ENCODE measurements around the gene OR2T11.
"Not testable (repeated sequence)": the region's sequence is repeated elsewhere in the genome, so short reads cannot be mapped to it uniquely, and the experiment has no call there.

The OR2T11 gene

GRCh38 chr1:248618119-248618518, 16.8 kb downstream of the OR2T11 start:
- DNase-seq: no peak

DNA sequence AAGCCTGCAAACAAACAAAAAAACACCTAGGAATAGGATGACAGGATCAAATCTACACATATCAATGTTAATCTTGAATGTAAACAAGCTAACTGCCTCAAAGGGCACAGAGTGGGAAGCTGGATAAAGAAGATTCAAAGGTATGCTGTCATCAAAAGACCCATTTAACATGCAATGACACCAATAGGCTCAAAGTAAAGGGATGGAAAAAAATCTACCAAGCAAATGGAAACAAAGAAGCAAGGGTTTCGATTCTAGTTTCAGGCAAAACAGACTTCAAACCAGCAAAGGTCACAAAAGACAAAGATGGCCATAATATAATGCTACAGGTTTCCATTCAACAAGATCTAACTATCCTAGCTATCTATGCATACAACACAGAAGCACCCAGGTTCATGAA, 21.1 kb downstream of the OR2T11 start:
- DNase-seq: no peak

GRCh38 chr1:248611883-248612414, 22.9 kb downstream of the OR2T11 start:
- peak; percentile 10 for DNase-seq

- DNase-seq: no peak
These were observed 24.6 kb downstream of the OR2T11 start for GRCh38 chr1:248610301-248610700.

- DNase-seq: no peak
These were observed 35.5 kb downstream of the OR2T11 start for GRCh38 chr1:248599396-248599795.

DNA sequence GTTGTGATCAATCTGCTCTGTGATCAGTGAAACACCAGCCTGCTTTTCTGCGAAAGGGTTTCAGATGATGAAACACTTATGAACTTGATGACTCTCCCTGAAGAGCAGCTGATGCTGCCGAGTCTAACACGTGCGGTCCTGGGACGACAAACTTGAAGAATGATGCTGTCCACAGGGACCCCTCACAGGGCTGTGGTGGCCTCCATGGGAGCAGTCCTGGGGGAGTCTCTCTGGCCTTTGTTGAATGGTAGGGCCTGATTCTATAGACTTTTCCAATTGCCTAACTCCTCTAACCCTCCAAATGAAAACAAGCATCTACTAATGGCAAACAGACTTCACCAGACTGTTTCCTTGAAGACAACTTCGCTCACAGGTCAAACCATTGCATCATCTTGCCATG, 37.3 kb downstream of the OR2T11 start, which contains the start of gene OR2T10:
TSS of gene OR2T10 (minus strand) at position 112 of the 400 bp plus-strand sequence. CDS start 3,932 bp downstream, outside the sequence.
- no peak for DNase-seq

DNA sequence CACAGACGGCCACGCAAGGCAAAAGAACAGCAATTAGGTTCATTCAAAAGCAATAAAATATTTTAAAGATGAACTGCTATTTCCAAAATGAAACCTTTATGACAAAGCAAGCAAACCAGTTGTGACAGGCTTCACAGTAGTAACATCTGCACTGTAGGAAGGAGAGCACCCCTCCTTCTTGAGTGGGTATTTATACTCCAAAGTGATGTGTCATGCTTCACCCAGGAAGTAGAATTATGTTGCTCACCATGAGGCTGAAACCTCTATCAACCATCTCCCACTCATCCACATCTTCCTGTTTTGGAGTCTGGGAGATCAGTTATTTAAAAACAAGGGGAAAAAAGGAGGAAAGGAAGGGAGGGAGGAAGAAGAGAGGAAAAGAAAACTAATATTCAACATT, 38.3 kb downstream of the OR2T11 start:
- DNase-seq: no peak

DNA sequence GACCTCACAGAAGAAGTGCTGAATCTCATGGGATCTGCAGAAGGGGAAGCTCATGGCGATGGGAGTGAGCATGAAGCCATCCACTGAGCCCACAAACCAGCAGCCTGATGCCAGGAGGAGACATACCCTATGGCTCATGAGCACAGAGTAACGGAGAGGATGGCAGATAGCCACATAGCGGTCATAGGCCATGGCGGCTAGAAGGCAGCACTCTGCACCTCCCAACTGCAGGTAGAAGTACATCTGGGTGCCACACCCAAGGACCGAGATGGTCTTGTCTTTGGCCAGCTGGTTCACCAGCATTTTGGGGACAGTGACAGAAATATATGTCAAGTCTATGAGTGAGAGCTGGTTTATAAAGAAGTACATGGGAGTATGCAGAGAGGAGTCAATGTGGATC, 41.7 kb downstream of the OR2T11 start:
- no peak for DNase-seq

GRCh38 chr1:248592655-248593054, 42.2 kb downstream of the OR2T11 start:
- no peak for DNase-seq

DNA sequence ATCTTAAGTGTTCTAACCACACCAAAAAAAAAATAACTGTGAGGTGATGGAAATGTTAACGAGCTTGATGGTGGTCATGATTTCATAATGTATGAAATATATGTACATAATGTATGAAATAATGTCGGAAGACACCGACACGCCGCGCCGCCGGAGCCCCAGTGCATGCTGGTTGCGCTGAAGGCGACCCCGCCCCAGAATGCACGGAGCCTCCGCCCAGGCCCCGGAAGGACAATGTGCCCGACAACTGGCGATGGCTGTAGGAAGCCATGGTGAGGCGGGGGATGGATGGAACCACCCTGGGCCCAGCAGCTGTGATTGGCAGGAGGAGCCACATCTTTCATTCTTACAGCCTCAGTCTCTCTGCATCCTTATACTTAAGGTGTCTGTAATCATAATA, 44.8 kb downstream of the OR2T11 start:
- DNase-seq: no peak

DNA sequence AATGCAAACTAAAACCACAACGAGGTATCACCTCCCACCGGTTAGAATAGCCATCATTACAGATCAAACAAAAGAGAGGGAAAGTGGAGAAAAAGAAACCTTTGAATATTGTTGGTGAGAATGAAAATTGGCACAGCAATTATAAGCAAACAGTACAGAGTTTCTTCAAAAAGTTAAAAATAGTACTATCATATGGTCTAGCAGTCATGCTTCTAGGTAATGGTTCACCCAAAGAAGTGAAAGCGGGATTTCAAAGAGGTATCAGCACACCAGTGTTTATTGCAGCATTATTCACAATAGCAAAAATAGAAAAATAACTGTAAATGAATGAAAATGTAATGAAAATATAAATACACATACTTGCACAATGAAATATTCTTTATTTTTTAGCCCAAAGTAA, 45.6 kb downstream of the OR2T11 start:
- DNase-seq: no peak

DNA sequence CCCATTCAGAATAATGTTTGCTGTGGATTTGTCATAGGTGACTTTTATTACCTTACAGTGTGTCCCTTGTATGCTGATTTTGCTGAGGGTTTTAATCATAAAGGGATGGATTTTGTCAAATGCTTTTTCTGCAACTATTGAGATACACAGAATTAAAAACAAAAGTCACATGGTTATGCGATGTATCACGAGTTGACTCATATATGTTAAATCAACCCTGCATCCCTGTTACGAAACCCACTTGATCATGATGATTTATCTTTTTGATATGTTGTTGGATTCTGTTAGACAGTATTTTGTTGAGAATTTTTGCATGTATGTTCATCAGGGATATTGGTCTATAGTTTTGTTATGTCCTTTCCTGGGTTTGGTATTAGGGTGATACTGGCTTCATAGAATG, 49.6 kb downstream of the OR2T11 start:
- no peak for DNase-seq

DNA sequence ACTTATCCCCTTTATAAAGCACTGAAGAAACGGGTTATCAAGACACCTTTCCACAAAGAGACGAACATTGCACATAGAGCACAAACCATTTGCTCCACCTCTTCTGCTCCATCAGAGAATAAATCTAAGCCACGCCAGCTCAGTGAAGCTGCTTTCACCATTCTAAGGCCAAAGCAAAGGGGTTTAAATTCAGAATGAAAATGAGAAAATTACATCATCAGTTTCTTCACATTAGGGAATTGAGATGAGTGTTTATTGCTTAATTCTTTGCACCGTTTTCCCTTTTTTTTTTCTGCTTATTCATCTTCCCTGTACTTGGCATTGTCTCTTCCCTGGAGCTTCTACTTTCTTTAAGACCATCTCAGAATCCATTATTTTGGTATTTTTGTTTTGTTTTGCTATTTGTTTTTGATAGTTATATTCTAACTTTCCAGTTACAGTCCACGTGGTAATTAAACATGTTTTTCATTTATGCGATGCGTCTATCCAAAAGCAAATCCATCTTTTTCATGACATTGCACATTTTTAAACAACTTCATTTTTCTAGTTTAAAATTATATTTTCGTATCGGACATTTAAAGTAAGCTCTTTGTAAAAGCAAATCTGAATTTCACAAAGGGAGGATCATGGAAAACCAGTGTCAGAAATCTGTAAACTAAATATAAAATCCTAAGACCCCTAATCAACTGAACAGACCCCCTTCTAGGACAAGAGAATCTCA, 58.5 kb downstream of the OR2T11 start:
- no peak for DNase-seq

GRCh38 chr1:248574657-248575056, 60.2 kb downstream of the OR2T11 start, which contains the start of gene OR2T34:
OR2T34 (minus strand) TSS chr1:248574757; CDS start chr1:248574757, 0 bp downstream.
- not testable (repeated sequence) for DNase-seq

DNA sequence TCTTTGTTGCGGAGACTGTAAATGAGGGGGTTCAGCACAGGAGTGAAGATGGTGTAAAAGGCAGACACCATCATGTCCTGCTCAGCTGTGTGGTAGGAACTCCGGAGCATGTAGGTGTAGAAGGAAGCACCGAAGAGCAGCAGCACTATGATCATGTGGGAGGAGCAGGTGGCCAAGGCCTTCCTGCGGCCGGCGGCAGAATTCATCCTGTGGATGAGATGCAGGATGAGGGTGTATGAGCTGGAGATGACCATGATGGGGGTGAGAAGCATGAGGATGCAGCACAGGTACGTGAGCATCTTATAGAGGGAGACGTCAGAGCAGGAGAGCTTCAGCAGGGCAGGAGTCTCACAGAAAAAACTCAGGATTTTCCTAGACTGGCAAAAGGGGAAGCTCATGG, 61.0 kb downstream of the OR2T11 start:
- not testable (repeated sequence) for DNase-seq
